Activated CD4-positive, alpha-beta memory T cell treated with anti-CD3 and anti-CD28 coated beads, Interleukin-2, amount 10 ng/mL, durations not matched to agents 7 days and 5 days (primary cell): ENCODE data around the gene TGFBI. TPM values are rescaled to one million over a fixed set of nuclear protein-coding genes. Genes with fewer than 3 reads are reported as not detected.

ENCODE experiments used
- CTCF ChIA-PET: fragments of 350-600 bp; sonication (Branson Sonifier 250); formaldehyde crosslinking; loops from one replicate; lab custom pipeline; 2021; ENCODE audit warnings: antibody characterized with exemption, inconsistent platforms; lab: Charles Lee
- POLR2A ChIA-PET: fragments of 350-600 bp; sonication (Branson Sonifier 250); formaldehyde crosslinking; loops from one replicate; lab custom pipeline; 2021; ENCODE audit warnings: antibody characterized with exemption; lab: Charles Lee
- DNase-seq: peaks from one replicate; pipeline ENCODE4 v3.0.0-alpha.2; 2020
- H3K27ac Mint-ChIP-seq: one replicate; pipeline ENCODE4 v1.8.0; 2021; ENCODE audit warnings: mild to moderate bottlenecking, mixed read lengths
- H3K27me3 Mint-ChIP-seq: one replicate; pipeline ENCODE4 v1.8.0; 2021; ENCODE audit warnings: mixed read lengths
- H3K36me3 Mint-ChIP-seq: one replicate; pipeline ENCODE4 v1.8.0; 2021; ENCODE audit warnings: low read depth, mixed read lengths
- H3K4me1 Mint-ChIP-seq: one replicate; pipeline ENCODE4 v1.8.0; 2021; ENCODE audit warnings: mixed read lengths
- H3K4me3 Mint-ChIP-seq: one replicate; pipeline ENCODE4 v1.8.0; 2021; ENCODE audit warnings: mild to moderate bottlenecking, mixed read lengths
- H3K9me3 Mint-ChIP-seq: one replicate; pipeline ENCODE4 v1.8.0; 2021; ENCODE audit warnings: mixed read lengths
- total RNA-seq, 2 experiments: library from RNA; stranded (reverse); gene quantifications; one replicate each; pipeline ENCODE4 v1.2.3, GENCODE V29; 2021

TGFBI gene
- total RNA-seq, 2 experiments from 2014 or later = not detected

DNA sequence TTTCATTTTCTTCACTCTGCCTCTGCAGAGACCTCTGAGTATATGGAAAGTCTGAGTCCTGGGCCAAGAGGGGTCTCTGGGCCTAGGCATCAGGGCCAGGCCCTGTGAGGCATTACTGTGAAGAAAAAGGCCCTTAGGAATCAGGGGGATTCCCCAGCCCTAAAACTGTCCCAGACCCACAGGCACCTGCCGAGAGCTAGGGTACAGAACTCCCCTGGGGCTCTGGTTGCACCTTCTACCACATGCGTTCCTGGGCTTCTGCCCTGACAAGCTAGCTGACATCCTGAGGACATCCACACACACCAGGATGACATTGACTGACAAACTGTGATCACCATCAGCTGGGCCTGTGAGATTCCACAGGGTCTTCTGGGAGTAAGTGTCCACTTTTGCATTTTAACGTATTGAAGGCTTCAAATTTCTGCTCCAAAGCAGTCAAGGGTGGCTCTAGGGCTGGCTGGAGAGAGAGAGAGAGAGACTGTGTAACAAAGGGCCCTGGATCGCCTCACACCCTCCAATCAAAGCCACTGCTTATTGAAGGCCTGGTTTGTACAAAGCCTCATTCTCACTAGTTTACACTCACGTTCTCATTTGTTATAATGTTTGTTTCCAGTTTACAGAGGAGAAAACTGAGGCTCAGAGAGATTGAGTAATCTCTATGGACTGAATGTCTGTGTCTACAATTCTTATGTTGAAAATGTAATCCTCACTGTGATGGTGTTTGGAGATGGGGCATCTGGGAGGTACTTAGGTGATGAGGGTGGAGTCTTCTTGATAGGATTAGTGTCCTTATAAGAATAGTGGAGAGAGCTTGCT, 45.1 kb downstream of the TGFBI start:
- CTCF ChIA-PET = no interaction called here
- H3K4me3 Mint-ChIP-seq = no peak overlapping the region

DNA sequence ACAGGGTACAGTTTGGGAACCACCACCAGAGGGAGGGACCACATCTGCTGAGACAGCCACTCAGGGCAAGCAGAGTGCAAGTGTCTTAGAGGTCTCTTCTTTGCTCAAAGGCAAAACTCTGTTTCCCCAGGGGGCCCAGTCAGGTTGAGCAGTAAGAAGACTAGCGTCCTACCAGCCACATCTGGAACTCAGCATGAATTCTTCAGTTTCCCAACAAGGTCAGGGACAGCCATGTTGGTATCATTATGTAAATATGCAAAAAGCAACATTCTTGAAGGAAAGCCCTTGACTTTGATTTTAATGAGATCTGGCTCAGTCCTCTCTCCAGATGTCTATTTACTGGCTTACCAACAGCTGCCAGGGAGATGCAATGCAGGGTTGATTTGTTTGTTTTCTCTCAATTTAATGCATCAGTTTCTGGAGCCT, 46.7 kb downstream of the TGFBI start:
- CTCF ChIA-PET = no interaction called here
- Mint-ChIP-seq H3K27me3 (peaks cover 35% of the 10 kb centered on the region), H3K4me1 (peaks cover 5% of the 10 kb centered on the region), H3K36me3 (no peaks in the 10 kb centered on the region), H3K27ac (no peak overlapping the region), H3K9me3 (no peaks in the 10 kb centered on the region), H3K4me3 (no peak overlapping the region)
- POLR2A ChIA-PET = no interaction called here
- no peak for DNase-seq

More for the DNA sequence above, 45.1 kb downstream of the TGFBI start:
- Mint-ChIP-seq H3K9me3 (no peaks in the 10 kb centered on the region), H3K4me1 (no peaks in the 10 kb centered on the region), H3K36me3 (no peaks in the 10 kb centered on the region), H3K27me3 (peaks cover 29% of the 10 kb centered on the region), H3K27ac (no peak overlapping the region)
- no peak for DNase-seq
- POLR2A ChIA-PET = no interaction called here

GRCh38 chr5:136076067-136076466, 47.3 kb downstream of the TGFBI start:
- CTCF ChIA-PET = no interaction called here
- peaks cover 5% of the 10 kb centered on the region for H3K4me1 Mint-ChIP-seq
- H3K4me3 Mint-ChIP-seq = no peak overlapping the region
- H3K27me3 Mint-ChIP-seq = peaks cover 36% of the 10 kb centered on the region
- H3K27ac Mint-ChIP-seq = no peak overlapping the region
- DNase-seq = no peak
- no peaks in the 10 kb centered on the region for H3K9me3 Mint-ChIP-seq
- no peaks in the 10 kb centered on the region for H3K36me3 Mint-ChIP-seq
- POLR2A ChIA-PET = no interaction called here

DNA sequence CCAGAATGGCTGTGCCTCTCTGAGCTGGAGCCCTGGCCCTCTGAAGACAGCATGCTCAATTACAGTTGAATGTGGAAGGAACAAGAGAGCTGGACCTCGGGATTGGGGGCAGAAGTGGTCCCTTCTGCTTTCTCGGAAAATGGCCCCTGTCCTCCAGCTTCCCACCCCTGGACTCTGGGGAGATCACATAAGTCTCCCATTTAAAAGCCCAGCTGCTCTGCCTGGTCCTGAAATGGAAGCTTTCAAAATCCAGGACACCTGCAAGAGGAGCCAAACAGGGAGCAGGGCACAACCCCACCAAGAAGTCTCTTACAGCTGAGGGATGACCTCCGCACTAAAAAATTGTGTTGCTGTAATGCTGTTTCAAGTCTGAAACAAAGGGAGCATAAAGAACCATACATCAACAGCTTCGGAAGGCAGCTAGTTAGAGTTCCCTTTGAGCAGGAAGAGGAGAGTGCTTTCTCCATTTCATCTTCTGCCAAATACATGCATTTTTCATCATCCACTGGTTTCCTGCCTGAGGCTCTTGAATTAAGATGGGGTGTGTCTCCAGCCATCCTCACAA, 48.2 kb downstream of the TGFBI start:
- ChIA-PET CTCF (no interaction called here), POLR2A (no interaction called here)
- no peak for DNase-seq
- Mint-ChIP-seq H3K9me3 (no peaks in the 10 kb centered on the region), H3K27ac (no peak overlapping the region), H3K27me3 (peaks cover 40% of the 10 kb centered on the region), H3K4me1 (peaks cover 5% of the 10 kb centered on the region), H3K4me3 (no peak overlapping the region), H3K36me3 (no peaks in the 10 kb centered on the region)

- Mint-ChIP-seq H3K36me3 (no peaks in the 10 kb centered on the region), H3K27ac (no peak overlapping the region), H3K4me1 (peaks cover 5% of the 10 kb centered on the region), H3K9me3 (no peaks in the 10 kb centered on the region), H3K4me3 (no peak overlapping the region), H3K27me3 (peaks cover 40% of the 10 kb centered on the region)
- no peak for DNase-seq
- CTCF ChIA-PET = interaction anchor here (1.0 kb wide), 1 partner anchor 136 kb away, joined by 3 read pairs; no protein-coding TSS in a partner anchor
- POLR2A ChIA-PET = interaction anchor here (0.8 kb wide), 1 partner anchor 230 kb away, joined by 3 read pairs; no protein-coding TSS in a partner anchor
Measured at GRCh38 chr5:136079195-136079985, 50.6 kb downstream of the TGFBI start.

DNA sequence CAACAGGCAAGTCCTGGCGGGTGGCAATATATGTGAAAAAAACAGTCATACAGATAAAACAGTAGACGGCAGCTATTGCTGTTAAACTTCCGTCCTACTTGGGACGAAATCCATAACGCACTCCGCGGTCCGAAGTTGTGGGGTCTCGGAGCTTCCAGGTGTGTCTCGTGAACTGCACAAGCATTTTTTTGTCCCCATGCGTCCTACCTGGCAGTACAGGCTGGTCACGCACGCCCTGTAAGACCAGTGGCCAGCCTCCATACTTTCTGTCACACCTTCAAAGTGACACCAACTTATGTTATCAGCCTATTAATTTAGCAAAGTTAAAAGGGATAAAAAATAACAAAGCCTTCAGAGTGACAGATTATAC, 51.3 kb downstream of the TGFBI start:
- H3K36me3 Mint-ChIP-seq = no peaks in the 10 kb centered on the region
- POLR2A ChIA-PET = no interaction called here
- H3K4me3 Mint-ChIP-seq = peak overlapping the region; percentile 36
- DNase-seq = no peak
- peaks cover 43% of the 10 kb centered on the region for H3K27me3 Mint-ChIP-seq
- H3K9me3 Mint-ChIP-seq = no peaks in the 10 kb centered on the region
- H3K4me1 Mint-ChIP-seq = peaks cover 5% of the 10 kb centered on the region
- H3K27ac Mint-ChIP-seq = no peak overlapping the region
- CTCF ChIA-PET = interaction anchor here (1.0 to 1.1 kb wide), 2 partner anchors 135 to 137 kb away, joined by 3 read pairs; no protein-coding TSS in a partner anchor

DNA sequence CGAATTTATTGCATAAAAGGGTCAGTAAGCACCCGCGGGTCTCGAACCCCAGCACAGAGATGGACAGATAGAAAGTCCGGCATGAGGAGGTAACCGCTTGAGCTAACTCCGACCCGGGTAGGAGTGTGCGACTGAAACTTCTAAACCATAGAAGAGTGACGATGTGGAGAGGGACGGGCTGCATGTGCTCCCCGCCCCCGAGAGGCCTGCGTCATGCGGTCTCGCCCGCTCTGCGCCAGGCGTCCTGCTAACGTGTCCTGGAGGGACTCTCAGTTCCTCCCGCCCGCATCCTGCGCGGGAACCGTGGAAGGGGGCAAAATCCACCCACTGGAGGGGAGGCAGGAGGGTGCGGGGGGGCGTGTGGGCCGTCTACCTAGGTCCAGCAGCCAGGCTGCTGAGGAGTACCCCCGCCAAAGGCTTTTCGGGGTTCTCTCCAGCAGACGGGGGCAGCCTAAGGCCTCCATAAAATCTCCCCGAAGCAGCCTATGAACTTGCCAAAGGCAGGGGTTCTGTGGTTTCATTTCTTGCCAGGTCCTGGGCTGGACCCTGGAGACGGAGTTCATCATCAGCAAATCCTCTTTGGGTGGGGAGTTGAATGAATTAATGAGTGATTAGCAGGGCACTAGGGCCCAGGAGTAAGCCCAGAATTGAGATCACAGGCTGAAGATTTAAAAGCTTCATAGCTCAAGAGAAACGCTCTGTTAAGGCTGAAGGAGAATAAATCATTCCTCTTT, 51.9 kb downstream of the TGFBI start:
- peaks cover 48% of the 10 kb centered on the region for H3K27me3 Mint-ChIP-seq
- ChIA-PET CTCF (interaction anchor here (1.0 to 2.0 kb wide), 8 partner anchors 34 to 199 kb away, joined by 3 to 6 read pairs (median 4); partner anchors contain the start of gene SMAD5), POLR2A (no interaction called here)
- no peaks in the 10 kb centered on the region for H3K9me3 Mint-ChIP-seq
- no peak overlapping the region for H3K27ac Mint-ChIP-seq
- H3K4me3 Mint-ChIP-seq = peak overlapping the region; percentile 36
- H3K4me1 Mint-ChIP-seq = peaks cover 5% of the 10 kb centered on the region
- H3K36me3 Mint-ChIP-seq = no peaks in the 10 kb centered on the region
- peak; percentile 71 for DNase-seq

DNA sequence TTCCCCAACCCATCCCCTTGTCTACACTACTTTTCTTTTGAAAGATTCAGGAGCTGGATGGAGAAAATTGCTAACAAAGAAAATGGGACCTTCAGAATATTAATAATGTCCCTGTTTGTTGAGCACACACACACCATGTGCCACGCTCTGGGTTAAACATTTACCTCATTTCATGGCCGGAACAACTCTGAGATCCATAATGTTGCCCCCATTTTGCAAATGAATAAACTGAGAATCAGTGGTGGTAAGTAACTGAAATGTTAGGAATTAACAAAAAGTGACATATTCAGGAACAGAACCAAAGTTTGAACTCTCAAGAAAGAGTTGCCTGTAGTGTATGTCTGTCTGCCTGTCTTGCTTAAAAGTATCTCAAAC, 52.4 kb downstream of the TGFBI start:
- no peak overlapping the region for H3K27ac Mint-ChIP-seq
- no peak for DNase-seq
- no peaks in the 10 kb centered on the region for H3K36me3 Mint-ChIP-seq
- H3K4me1 Mint-ChIP-seq = peaks cover 5% of the 10 kb centered on the region
- ChIA-PET CTCF (interaction anchor here (0.7 to 2.0 kb wide), 9 partner anchors 35 to 200 kb away, joined by 3 to 6 read pairs (median 4); partner anchors contain the start of gene SMAD5), POLR2A (no interaction called here)
- no peak overlapping the region for H3K4me3 Mint-ChIP-seq
- H3K27me3 Mint-ChIP-seq = peaks cover 49% of the 10 kb centered on the region
- H3K9me3 Mint-ChIP-seq = no peaks in the 10 kb centered on the region

- Mint-ChIP-seq H3K36me3 (no peaks in the 10 kb centered on the region), H3K4me3 (no peak overlapping the region)
Measured at GRCh38 chr5:136082390-136083193, 53.8 kb downstream of the TGFBI start.

GRCh38 chr5:136084698-136085097, 55.9 kb downstream of the TGFBI start:
- DNase-seq = no peak
- Mint-ChIP-seq H3K27me3 (peaks cover 29% of the 10 kb centered on the region), H3K4me1 (peaks cover 5% of the 10 kb centered on the region), H3K4me3 (no peak overlapping the region), H3K36me3 (no peaks in the 10 kb centered on the region), H3K9me3 (no peaks in the 10 kb centered on the region), H3K27ac (no peak overlapping the region)
- POLR2A ChIA-PET = no interaction called here
- CTCF ChIA-PET = no interaction called here

More at GRCh38 chr5:136082390-136083193, 53.8 kb downstream of the TGFBI start:
- CTCF ChIA-PET = interaction anchor here (0.9 to 2.0 kb wide), 11 partner anchors 30 to 201 kb away, joined by 3 to 6 read pairs (median 4); partner anchors contain the start of gene SMAD5
- DNase-seq = peak; percentile 59
- Mint-ChIP-seq H3K4me1 (peaks cover 5% of the 10 kb centered on the region), H3K9me3 (no peaks in the 10 kb centered on the region), H3K27me3 (peaks cover 49% of the 10 kb centered on the region), H3K27ac (no peak overlapping the region)
- POLR2A ChIA-PET = no interaction called here

GRCh38 chr5:136086783-136087566, 58.2 kb downstream of the TGFBI start:
- Mint-ChIP-seq H3K27me3 (peaks cover 21% of the 10 kb centered on the region), H3K4me1 (no peaks in the 10 kb centered on the region), H3K36me3 (no peaks in the 10 kb centered on the region), H3K9me3 (no peaks in the 10 kb centered on the region), H3K27ac (no peak overlapping the region), H3K4me3 (no peak overlapping the region)
- POLR2A ChIA-PET = no interaction called here
- CTCF ChIA-PET = interaction anchor here (0.7 kb wide), 1 partner anchor 12 kb away, joined by 3 read pairs; no protein-coding TSS in a partner anchor
- no peak for DNase-seq
